ENCODE data around the gene AARS1.
"Not testable (repeated sequence)": the region's sequence is repeated elsewhere in the genome, so short reads cannot be mapped to it uniquely, and the experiment has no call there.

AARS1 gene

GRCh38 chr16:70289229-70290094, at the start of gene AARS1:
Gene AARS1, minus strand, starts transcription at chr16:70289506. Its CDS starts 6,743 bp downstream, at chr16:70282763.
- DNase-seq, result peak; percentile 98

GRCh38 chr16:70337814-70338213, 48.5 kb upstream of the AARS1 start:
- no peak for DNase-seq

GRCh38 chr16:70332728-70333127, 43.4 kb upstream of the AARS1 start:
- not testable (repeated sequence) for DNase-seq

GRCh38 chr16:70331588-70332358, 42.5 kb upstream of the AARS1 start:
- DNase-seq, result no peak

- no peak for DNase-seq
These were observed 41.8 kb upstream of the AARS1 start for GRCh38 chr16:70331091-70331490.

- DNase-seq, result no peak
These were observed 35.9 kb upstream of the AARS1 start for GRCh38 chr16:70324998-70325747.

- DNase-seq, result no peak
These were observed 30.8 kb upstream of the AARS1 start for GRCh38 chr16:70320121-70320520.

- not testable (repeated sequence) for DNase-seq
These were observed 18.4 kb upstream of the AARS1 start for GRCh38 chr16:70307726-70308125.

- DNase-seq, result no peak
These were observed 17.6 kb upstream of the AARS1 start for GRCh38 chr16:70306880-70307279.

- peak; percentile 18 for DNase-seq
These were observed 15.7 kb upstream of the AARS1 start for GRCh38 chr16:70304892-70305448.

- DNase-seq, result no peak
These were observed 13.4 kb upstream of the AARS1 start for GRCh38 chr16:70302745-70303144.

- no peak for DNase-seq
These were observed 11.8 kb upstream of the AARS1 start for GRCh38 chr16:70301121-70301520.

GRCh38 chr16:70298988-70299938, 10.0 kb upstream of the AARS1 start, which contains the start of gene DDX19B:
Gene DDX19B, plus strand, starts transcription at chr16:70299186. Its CDS starts 112 bp downstream, at chr16:70299298.
- peak; percentile 76 for DNase-seq

- no peak for DNase-seq
These were observed 6.3 kb upstream of the AARS1 start for GRCh38 chr16:70295634-70296033.

GRCh38 chr16:70294385-70295025, 5.2 kb upstream of the AARS1 start:
- DNase-seq, result no peak

- not testable (repeated sequence) for DNase-seq
These were observed 2.8 kb upstream of the AARS1 start for GRCh38 chr16:70292148-70292547.

GRCh38 chr16:70290949-70291519, 1.7 kb upstream of the AARS1 start:
- DNase-seq, result no peak

GRCh38 chr16:70287304-70287971, 1.9 kb downstream of the AARS1 start:
- DNase-seq, result not testable (repeated sequence)

GRCh38 chr16:70276392-70276791, 12.9 kb downstream of the AARS1 start:
- DNase-seq, result no peak

GRCh38 chr16:70271696-70272095, 17.6 kb downstream of the AARS1 start:
- DNase-seq, result no peak
